Gastroesophageal sphincter (tissue), 3 donors: Measurements from ENCODE around the gene ANO4.
"Not testable (repeated sequence)": the region's sequence is repeated elsewhere in the genome, so short reads cannot be mapped to it uniquely, and the experiment has no call there.

Experiments used
- CTCF ChIP-seq, 4 experiments: fragments of 200-600 bp in 2 of 4; fragments of 450-650 bp in 2 of 4; sonication (generic) in 1 of 4; IDR thresholded peaks; one replicate each; pipeline ENCODE4 v1.5.1; 2017 to 2019; ENCODE audit warnings: antibody characterized with exemption in 4 of 4, mild to moderate bottlenecking in 2 of 4, moderate library complexity in 2 of 4
- EP300 ChIP-seq: sonication (generic); formaldehyde crosslinking; IDR thresholded peaks from one replicate; pipeline ENCODE4 v1.6.1; 2017; ENCODE audit warnings: antibody characterized with exemption, mild to moderate bottlenecking
- POLR2A ChIP-seq, 2 donors: fragments of 450-650 bp; IDR thresholded peaks; one replicate each; pipeline ENCODE4 v1.6.1; 2017; ENCODE audit warnings: antibody characterized with exemption in 2 of 2, mild to moderate bottlenecking in 2 of 2, moderate library complexity in 1 of 2

GRCh38 chr12:100933531-100933930 lies 139.0 kb downstream of the ANO4 start:
- TF ChIP-seq EP300; CTCF (IDR thresholded peaks at IDR 0.05); POLR2A (IDR thresholded peaks at IDR 0.05): not testable (repeated sequence)
